ENCODE results near the gene KIF24. TPM values are rescaled to one million over a fixed set of nuclear protein-coding genes. Genes with fewer than 3 reads are reported as not detected.
A peak's percentile ranks its signal among the peaks of the same experiment; 100 is the strongest.
"Not testable (repeated sequence)": the region's sequence is repeated elsewhere in the genome, so short reads cannot be mapped to it uniquely, and the experiment has no call there.

Gene KIF24
- total RNA-seq, 4 donors from 2014 or later = 0.42 to 1.5 (median 0.62) TPM

GRCh38 chr9:34317436-34317835, 11.6 kb downstream of the KIF24 start:
- Histone ChIP-seq H3K36me3 (no peaks in the 10 kb centered on the region), H3K4me3 (no peak overlapping the region), H3K9me3 (no peaks in the 10 kb centered on the region), H3K4me1 (no peaks in the 10 kb centered on the region), H3K27ac (replicated peaks in 1 of 4) (no peak overlapping the region), H3K27me3 (no peaks in the 10 kb centered on the region)
- DNase-seq (ENCODE audit: extremely low spot score) = peak; percentile 24
- 89% methylated on average over 2 of the region's 2 CpGs for WGBS
- intact Hi-C loops (cut with DNase I) = no loop called here
- no peak for TF ChIP-seq POLR2A (IDR thresholded peaks at IDR 0.05; ENCODE audit: low read depth)
- no peak for TF ChIP-seq CTCF (IDR thresholded peaks at IDR 0.05)
- no peak for TF ChIP-seq EP300 (IDR thresholded peaks at IDR 0.05)
- TF ChIP-seq POLR2AphosphoS5 (IDR thresholded peaks at IDR 0.05) = no peak

GRCh38 chr9:34311499-34312185, 17.4 kb downstream of the KIF24 start:
- Histone ChIP-seq H3K4me3 (no peak overlapping the region), H3K9me3 (no peaks in the 10 kb centered on the region), H3K4me1 (no peaks in the 10 kb centered on the region), H3K27me3 (no peaks in the 10 kb centered on the region), H3K36me3 (no peaks in the 10 kb centered on the region), H3K27ac (replicated peaks in 1 of 4) (no peak overlapping the region)
- no peak for DNase-seq (ENCODE audit: extremely low spot score)
- TF ChIP-seq EP300 (IDR thresholded peaks at IDR 0.05) = no peak
- no peak for TF ChIP-seq POLR2A (IDR thresholded peaks at IDR 0.05; ENCODE audit: low read depth)
- no peak for TF ChIP-seq CTCF (IDR thresholded peaks at IDR 0.05)
- TF ChIP-seq POLR2AphosphoS5 (IDR thresholded peaks at IDR 0.05) = no peak
- intact Hi-C loops (cut with DNase I) = no loop called here
- WGBS = 89% methylated on average over 6 of the region's 6 CpGs

- intact Hi-C loops (cut with DNase I) = no loop called here
Observed at GRCh38 chr9:34310215-34310614, 18.9 kb downstream of the KIF24 start.

GRCh38 chr9:34308316-34308715, 20.8 kb downstream of the KIF24 start:
- H3K4me3 ChIP-seq; H3K4me1 ChIP-seq; DNase-seq (ENCODE audit: extremely low spot score); H3K27me3 ChIP-seq; intact Hi-C loops (cut with DNase I); H3K36me3 ChIP-seq; H3K9me3 ChIP-seq; H3K27ac ChIP-seq (replicated peaks in 1 of 4): not testable (repeated sequence)
- WGBS = 95% methylated on average over 3 of the region's 3 CpGs

More at GRCh38 chr9:34310215-34310614, 18.9 kb downstream of the KIF24 start:
- TF ChIP-seq POLR2A (IDR thresholded peaks at IDR 0.05; ENCODE audit: low read depth) (no peak), EP300 (IDR thresholded peaks at IDR 0.05) (no peak), CTCF (IDR thresholded peaks at IDR 0.05) (no peak), POLR2AphosphoS5 (IDR thresholded peaks at IDR 0.05) (no peak)
- Histone ChIP-seq H3K27ac (replicated peaks in 1 of 4) (no peak overlapping the region), H3K9me3 (no peaks in the 10 kb centered on the region), H3K4me1 (no peaks in the 10 kb centered on the region), H3K36me3 (no peaks in the 10 kb centered on the region), H3K4me3 (no peak overlapping the region), H3K27me3 (no peaks in the 10 kb centered on the region)
- DNase-seq (ENCODE audit: extremely low spot score) = no peak
- 96% methylated on average over 1 of the region's 1 CpG for WGBS

- H3K27ac ChIP-seq (replicated peaks in 1 of 4); H3K9me3 ChIP-seq; H3K4me1 ChIP-seq; intact Hi-C loops (cut with DNase I); H3K4me3 ChIP-seq; DNase-seq (ENCODE audit: extremely low spot score); H3K27me3 ChIP-seq; H3K36me3 ChIP-seq: not testable (repeated sequence)
- 87% methylated on average over 7 of the region's 7 CpGs for WGBS
Observed at GRCh38 chr9:34301064-34301463, 28.0 kb downstream of the KIF24 start.

GRCh38 chr9:34292552-34292951, 36.5 kb downstream of the KIF24 start:
- no peaks in the 10 kb centered on the region for H3K36me3 ChIP-seq
- intact Hi-C loops (cut with DNase I) = no loop called here
- H3K4me3 ChIP-seq = no peak overlapping the region
- no peak for DNase-seq (ENCODE audit: extremely low spot score)
- no peaks in the 10 kb centered on the region for H3K4me1 ChIP-seq
- no peaks in the 10 kb centered on the region for H3K27me3 ChIP-seq
- no peak for TF ChIP-seq EP300 (IDR thresholded peaks at IDR 0.05)
- no peak for TF ChIP-seq POLR2A (IDR thresholded peaks at IDR 0.05; ENCODE audit: low read depth)
- TF ChIP-seq POLR2AphosphoS5 (IDR thresholded peaks at IDR 0.05) = no peak
- no peak for TF ChIP-seq CTCF (IDR thresholded peaks at IDR 0.05)
- 57% methylated on average over 2 of the region's 2 CpGs for WGBS
- H3K9me3 ChIP-seq = no peaks in the 10 kb centered on the region
- no peak overlapping the region for H3K27ac ChIP-seq (replicated peaks in 1 of 4)

Measured in esophagus muscularis mucosa (tissue), 4 donors.